ENCODE data around the gene POU2F1.

DNA sequence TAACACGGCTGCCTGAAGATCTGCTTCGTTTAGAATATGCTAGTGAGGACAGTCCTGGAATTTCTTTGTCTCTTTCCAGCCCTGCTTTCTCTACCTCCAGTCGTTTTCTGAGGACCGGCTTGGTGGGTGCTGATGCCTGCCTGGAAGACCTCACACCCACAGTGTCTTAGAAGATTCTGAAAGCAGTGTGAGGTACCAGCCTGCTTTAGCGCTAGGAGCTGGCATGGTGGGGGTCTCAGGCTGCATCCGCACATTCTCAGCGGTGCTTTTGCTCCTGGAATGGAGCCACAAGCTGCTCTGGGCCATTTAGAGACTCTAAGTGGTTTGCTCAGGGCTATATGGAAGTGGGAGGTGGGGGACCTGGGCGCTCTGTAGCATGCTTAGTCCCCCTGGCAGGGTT lies 236.2 kb downstream of the POU2F1 start:
- no peak for TF ChIP-seq EZH2 (optimal IDR thresholded peaks at IDR 0.05; ENCODE audit: low read depth, low read length)
- TF ChIP-seq, protein P1, sequence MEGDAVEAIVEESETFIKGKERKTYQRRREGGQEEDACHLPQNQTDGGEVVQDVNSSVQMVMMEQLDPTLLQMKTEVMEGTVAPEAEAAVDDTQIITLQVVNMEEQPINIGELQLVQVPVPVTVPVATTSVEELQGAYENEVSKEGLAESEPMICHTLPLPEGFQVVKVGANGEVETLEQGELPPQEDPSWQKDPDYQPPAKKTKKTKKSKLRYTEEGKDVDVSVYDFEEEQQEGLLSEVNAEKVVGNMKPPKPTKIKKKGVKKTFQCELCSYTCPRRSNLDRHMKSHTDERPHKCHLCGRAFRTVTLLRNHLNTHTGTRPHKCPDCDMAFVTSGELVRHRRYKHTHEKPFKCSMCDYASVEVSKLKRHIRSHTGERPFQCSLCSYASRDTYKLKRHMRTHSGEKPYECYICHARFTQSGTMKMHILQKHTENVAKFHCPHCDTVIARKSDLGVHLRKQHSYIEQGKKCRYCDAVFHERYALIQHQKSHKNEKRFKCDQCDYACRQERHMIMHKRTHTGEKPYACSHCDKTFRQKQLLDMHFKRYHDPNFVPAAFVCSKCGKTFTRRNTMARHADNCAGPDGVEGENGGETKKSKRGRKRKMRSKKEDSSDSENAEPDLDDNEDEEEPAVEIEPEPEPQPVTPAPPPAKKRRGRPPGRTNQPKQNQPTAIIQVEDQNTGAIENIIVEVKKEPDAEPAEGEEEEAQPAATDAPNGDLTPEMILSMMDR (IDR thresholded peaks at IDR 0.05; ENCODE audit: low read length): no peak
- TF ChIP-seq EZH2phosphoT487 (IDR thresholded peaks at IDR 0.05; ENCODE audit: low read length): no peak
